Right lobe of liver (tissue), 4 donors: ENCODE results near the gene FAM180A.

Source experiments
- CTCF ChIP-seq, 4 donors: fragments of 200-600 bp in 3 of 4; fragments of 450-650 bp in 1 of 4; IDR thresholded peaks; one replicate each; pipeline versions ENCODE4 v1.5.1 to v1.8.0; 2016 to 2022; ENCODE audit warnings: antibody characterized with exemption in 4 of 4, mild to moderate bottlenecking in 2 of 4
- POLR2A ChIP-seq: fragments of 450-650 bp; IDR thresholded peaks from one replicate; pipeline ENCODE4 v1.6.1; 2017; ENCODE audit warnings: antibody characterized with exemption, mild to moderate bottlenecking
- donor health status: DM: no; HTN: no; CAD: no.
- donor health status: DM: no; HTN: no; CAD: no.
- donor health status: DM: no; HTN: yes; CAD: no.

DNA sequence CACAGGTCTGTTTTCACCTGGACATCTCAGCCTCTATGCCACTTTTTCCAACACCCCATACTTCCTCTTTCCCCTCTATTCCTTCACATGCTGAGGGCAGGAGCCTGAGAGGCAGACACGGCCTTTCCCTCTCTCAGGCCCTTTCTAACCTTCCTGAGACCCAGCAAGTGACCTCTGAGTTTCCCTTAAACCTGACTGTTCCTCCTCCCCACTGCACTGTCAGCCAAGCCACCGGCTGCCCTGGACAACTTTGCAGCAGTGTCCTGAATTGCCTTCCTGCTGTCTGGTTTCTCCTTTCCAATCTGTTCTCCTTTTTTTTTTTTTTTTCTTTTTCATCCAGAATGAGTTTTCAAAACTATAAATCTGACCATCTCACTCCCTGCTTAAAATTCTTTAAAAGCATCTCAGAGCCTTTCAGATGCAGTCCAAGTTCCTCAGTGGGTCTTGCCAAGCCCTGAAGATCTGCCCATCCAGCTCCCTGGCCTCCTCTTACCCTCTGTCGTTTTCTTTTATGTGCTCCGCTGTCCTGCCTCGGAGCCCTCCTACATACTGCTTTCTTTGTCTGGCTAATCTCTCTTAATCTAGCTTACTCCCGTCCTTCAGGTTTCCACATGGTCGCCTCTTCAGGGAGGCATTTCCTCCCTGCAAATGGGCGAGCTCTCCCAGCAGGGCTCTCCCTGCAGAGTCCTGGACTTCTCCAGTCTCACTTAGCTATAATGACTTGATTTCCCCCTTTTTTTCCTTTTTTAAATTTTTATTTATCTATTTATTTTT is 51.1 kb downstream of the FAM180A start:
- TF ChIP-seq CTCF (IDR thresholded peaks at IDR 0.05), result no peak
- TF ChIP-seq POLR2A, result no peak
